Measurements from ENCODE around the gene HOXA7. TPM values are rescaled to one million over a fixed set of nuclear protein-coding genes. Genes with fewer than 3 reads are reported as not detected.

HOXA7 gene
- total and polyA plus RNA-seq, 7 donors, result 4.7 to 23.9 (median 9.1) TPM

GRCh38 chr7:27138985-27139333 lies 17.5 kb downstream of the HOXA7 start:
- Histone ChIP-seq H3K4me3 (peak overlapping the region in 3 of 4 donors; percentile 8 to 28 (median 22)), H3K27me3 (no peaks in the 10 kb centered on the region), H3K36me3 (peaks cover 0 to 24% (median 2%) of the 10 kb centered on the region in 4 donors), H3K27ac (peak overlapping the region; percentile 67 to 99 (median 92)), H3K9me3 (no peaks in the 10 kb centered on the region), H3K4me1 (peaks cover 0 to 64% (median 43%) of the 10 kb centered on the region in 4 donors)
- intact Hi-C loops (cut with DNase I), result no loop called here
- no peak for TF ChIP-seq POLR2AphosphoS5 (IDR thresholded peaks at IDR 0.05)
- no peak for TF ChIP-seq POLR2A (IDR thresholded peaks at IDR 0.05)
- no peak for DNase-seq
- 10 to 65% methylated on average over 11 of the region's 11 CpGs for WGBS, 2 donors

GRCh38 chr7:27138472-27138871 lies 18.0 kb downstream of the HOXA7 start:
- Histone ChIP-seq H3K4me3 (no peak overlapping the region), H3K36me3 (peaks cover 0 to 21% (median 0%) of the 10 kb centered on the region in 4 donors), H3K27ac (peak overlapping the region; percentile 67 to 99 (median 92)), H3K9me3 (no peaks in the 10 kb centered on the region), H3K4me1 (peaks cover 0 to 60% (median 44%) of the 10 kb centered on the region in 4 donors), H3K27me3 (no peaks in the 10 kb centered on the region)
- TF ChIP-seq POLR2AphosphoS5 (IDR thresholded peaks at IDR 0.05) (no peak), EP300 (IDR thresholded peaks at IDR 0.05) (no peak), POLR2A (IDR thresholded peaks at IDR 0.05) (no peak), CTCF (IDR thresholded peaks at IDR 0.05) (no peak)
- intact Hi-C loops (cut with DNase I), result no loop called here
- no peak for DNase-seq
- WGBS, 2 donors, result 18 to 59% methylated on average over 1 of the region's 1 CpG

GRCh38 chr7:27137640-27138315 lies 18.7 kb downstream of the HOXA7 start:
- Histone ChIP-seq H3K27ac (peak overlapping the region; percentile 67 to 99 (median 92)), H3K4me3 (no peak overlapping the region), H3K9me3 (no peaks in the 10 kb centered on the region), H3K36me3 (peaks cover 0 to 21% (median 0%) of the 10 kb centered on the region in 4 donors), H3K4me1 (peaks cover 0 to 60% (median 49%) of the 10 kb centered on the region in 4 donors), H3K27me3 (no peaks in the 10 kb centered on the region)
- 14 to 58% methylated on average over 2 of the region's 2 CpGs for WGBS, 2 donors
- intact Hi-C loops (cut with DNase I), result no loop called here
- TF ChIP-seq POLR2AphosphoS5 (IDR thresholded peaks at IDR 0.05), result no peak
- TF ChIP-seq POLR2A (IDR thresholded peaks at IDR 0.05), result no peak
- no peak for TF ChIP-seq EP300 (IDR thresholded peaks at IDR 0.05)
- no peak for TF ChIP-seq CTCF (IDR thresholded peaks at IDR 0.05)
- peak; percentile 26 for DNase-seq

GRCh38 chr7:27134392-27134791 lies 22.1 kb downstream of the HOXA7 start:
- peaks cover 0 to 4% (median 0%) of the 10 kb centered on the region in 4 donors for H3K36me3 ChIP-seq
- DNase-seq, result peak; percentile 85
- H3K27ac ChIP-seq, result peak overlapping the region; percentile 55 to 99 (median 92)
- H3K9me3 ChIP-seq, result no peaks in the 10 kb centered on the region
- H3K27me3 ChIP-seq, result no peaks in the 10 kb centered on the region
- peaks cover 0 to 81% (median 60%) of the 10 kb centered on the region in 4 donors for H3K4me1 ChIP-seq
- intact Hi-C loops (cut with DNase I), result no loop called here
- no peak for TF ChIP-seq POLR2A (IDR thresholded peaks at IDR 0.05)
- peak in 3 of 4 donors; percentile 37 to 65 (median 63) for TF ChIP-seq POLR2AphosphoS5 (IDR thresholded peaks at IDR 0.05)
- no peak for TF ChIP-seq CTCF (IDR thresholded peaks at IDR 0.05)
- TF ChIP-seq EP300 (IDR thresholded peaks at IDR 0.05), result no peak
- no peak overlapping the region for H3K4me3 ChIP-seq
- 5 to 18% methylated on average over 2 of the region's 2 CpGs for WGBS, 2 donors

GRCh38 chr7:27133409-27134231 lies 22.9 kb downstream of the HOXA7 start:
- TF ChIP-seq POLR2AphosphoS5 (IDR thresholded peaks at IDR 0.05) (peak in 1 of 4 donors; percentile 12), EP300 (IDR thresholded peaks at IDR 0.05) (no peak), POLR2A (IDR thresholded peaks at IDR 0.05) (no peak)
- no peaks in the 10 kb centered on the region for H3K27me3 ChIP-seq
- H3K4me3 ChIP-seq, result no peak overlapping the region
- H3K9me3 ChIP-seq, result no peaks in the 10 kb centered on the region
- H3K27ac ChIP-seq, result peak overlapping the region; percentile 55 to 99 (median 92)
- intact Hi-C loops (cut with DNase I), result no loop called here
- DNase-seq, result peak; percentile 64
- 16 to 61% methylated on average over 18 of the region's 18 CpGs for WGBS, 2 donors
- no peaks in the 10 kb centered on the region for H3K36me3 ChIP-seq
- H3K4me1 ChIP-seq, result peaks cover 0 to 88% (median 66%) of the 10 kb centered on the region in 4 donors
